ENCODE data around the gene CENPP.

CENPP gene

DNA sequence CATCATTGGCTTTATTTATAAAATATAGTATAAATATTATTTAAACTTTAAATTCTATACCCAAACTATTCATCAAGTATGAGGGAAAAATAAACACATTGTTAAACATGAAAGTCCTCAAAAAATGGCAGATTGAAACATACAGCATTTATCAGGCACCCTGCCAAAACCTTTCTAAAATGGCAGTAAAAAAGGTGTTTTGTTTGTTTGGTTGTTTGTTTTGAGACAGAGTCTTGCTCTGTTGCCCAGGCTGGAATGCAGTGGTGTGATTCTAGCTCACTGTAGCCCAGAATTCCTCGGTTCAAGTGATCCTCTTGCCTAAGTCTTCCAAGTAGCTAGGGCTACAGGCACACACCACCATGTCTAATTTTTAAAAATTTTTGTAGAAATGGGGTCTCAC lies 270.2 kb downstream of the CENPP start:
- DNase-seq (ENCODE audit: low read depth), result no peak
- no peak overlapping the region for H3K4me3 ChIP-seq (ENCODE audit: low read length)
- TF ChIP-seq, protein P1, sequence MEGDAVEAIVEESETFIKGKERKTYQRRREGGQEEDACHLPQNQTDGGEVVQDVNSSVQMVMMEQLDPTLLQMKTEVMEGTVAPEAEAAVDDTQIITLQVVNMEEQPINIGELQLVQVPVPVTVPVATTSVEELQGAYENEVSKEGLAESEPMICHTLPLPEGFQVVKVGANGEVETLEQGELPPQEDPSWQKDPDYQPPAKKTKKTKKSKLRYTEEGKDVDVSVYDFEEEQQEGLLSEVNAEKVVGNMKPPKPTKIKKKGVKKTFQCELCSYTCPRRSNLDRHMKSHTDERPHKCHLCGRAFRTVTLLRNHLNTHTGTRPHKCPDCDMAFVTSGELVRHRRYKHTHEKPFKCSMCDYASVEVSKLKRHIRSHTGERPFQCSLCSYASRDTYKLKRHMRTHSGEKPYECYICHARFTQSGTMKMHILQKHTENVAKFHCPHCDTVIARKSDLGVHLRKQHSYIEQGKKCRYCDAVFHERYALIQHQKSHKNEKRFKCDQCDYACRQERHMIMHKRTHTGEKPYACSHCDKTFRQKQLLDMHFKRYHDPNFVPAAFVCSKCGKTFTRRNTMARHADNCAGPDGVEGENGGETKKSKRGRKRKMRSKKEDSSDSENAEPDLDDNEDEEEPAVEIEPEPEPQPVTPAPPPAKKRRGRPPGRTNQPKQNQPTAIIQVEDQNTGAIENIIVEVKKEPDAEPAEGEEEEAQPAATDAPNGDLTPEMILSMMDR (conservative IDR thresholded peaks at IDR 0.05; ENCODE audit: low read depth, low read length), result no peak

DNA sequence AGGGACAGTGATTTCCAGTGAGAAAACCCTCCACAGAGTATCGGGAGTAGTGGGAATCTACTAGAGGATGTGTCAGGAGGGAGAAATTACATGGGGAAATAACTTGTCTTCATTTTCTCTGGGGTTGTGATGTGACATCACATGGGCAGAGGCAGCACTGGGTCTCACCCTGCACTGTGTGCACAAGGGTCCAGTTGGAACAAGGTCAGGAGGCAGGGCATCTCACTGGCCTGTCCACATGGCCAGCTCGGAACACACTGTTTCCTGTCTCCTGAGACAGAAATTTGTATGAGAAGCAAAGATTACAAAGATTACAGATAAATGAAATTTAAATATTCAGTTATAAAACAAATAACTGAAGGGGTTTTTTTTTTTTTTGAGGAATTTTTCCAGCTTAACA lies 272.6 kb downstream of the CENPP start:
- no peak overlapping the region for H3K4me3 ChIP-seq (ENCODE audit: low read length)
- DNase-seq (ENCODE audit: low read depth), result no peak
- TF ChIP-seq, protein P1 (conservative IDR thresholded peaks at IDR 0.05; ENCODE audit: low read depth, low read length), result no peak

DNA sequence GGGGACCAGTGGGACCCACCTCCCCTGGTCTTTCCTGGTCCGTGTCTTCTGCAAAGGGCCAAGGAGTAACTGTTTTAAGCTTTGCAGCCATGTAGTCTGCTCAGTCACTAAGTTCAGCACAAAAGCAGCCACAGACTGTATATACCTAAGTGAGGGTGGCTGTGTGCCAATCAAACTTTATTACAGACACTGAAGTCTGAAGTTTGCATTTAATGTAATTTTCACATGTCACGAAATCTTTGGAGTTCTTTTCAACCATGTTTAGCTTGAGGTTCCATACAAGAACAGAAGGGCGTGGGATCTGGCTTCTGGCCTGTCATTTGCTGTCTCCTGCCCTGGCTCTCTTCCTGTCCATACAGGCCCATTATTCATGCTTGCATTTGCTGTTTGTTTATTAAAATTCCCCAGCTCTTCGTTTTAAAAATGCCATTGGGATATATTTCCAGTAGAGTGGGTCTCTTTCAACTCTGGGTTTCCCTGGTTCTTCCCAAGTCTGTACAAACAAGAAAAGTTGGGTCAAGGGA lies 274.2 kb downstream of the CENPP start:
- no peak for DNase-seq (ENCODE audit: low read depth)
- TF ChIP-seq, protein P1 (conservative IDR thresholded peaks at IDR 0.05; ENCODE audit: low read depth, low read length), result no peak

DNA sequence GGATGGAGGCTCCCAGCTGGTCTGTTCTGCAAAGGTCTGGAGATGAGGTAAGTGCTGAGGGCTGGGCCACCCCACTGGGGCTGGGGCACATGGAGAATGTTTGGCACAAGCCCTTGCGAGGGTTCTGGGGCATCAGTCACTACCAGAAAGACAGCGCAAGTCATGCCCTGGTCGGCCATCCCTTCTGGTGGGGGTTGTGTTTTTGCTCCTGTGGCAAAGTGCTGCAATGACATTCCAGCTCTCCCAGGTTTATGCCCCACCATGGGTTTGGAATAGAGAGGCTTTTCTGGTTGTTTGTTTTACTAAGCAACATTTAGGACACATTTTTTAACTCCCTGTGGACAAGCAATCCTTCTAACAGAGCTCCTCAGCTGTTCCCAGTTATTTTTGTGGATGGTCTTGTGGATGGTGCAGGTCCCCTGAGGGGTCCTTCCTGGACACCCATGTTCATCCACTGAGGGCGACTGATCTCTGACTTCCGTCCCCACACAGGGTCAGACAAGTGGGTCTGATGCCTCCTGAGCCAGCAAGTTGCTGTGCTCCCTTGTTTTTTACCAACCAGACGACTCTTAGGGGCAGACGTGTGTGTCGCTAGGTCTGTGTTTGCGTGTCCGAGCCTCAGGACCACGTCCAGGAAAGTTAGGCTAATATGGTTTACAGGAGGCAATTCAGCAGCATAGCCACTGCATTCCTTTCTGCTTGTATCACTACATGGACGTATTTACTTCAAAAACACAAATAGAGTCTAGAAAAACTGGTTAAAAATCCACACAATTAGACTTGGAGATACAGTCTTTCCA lies 274.9 kb downstream of the CENPP start:
- TF ChIP-seq, protein P1 (conservative IDR thresholded peaks at IDR 0.05; ENCODE audit: low read depth, low read length), result no peak
- no peak overlapping the region for H3K4me3 ChIP-seq (ENCODE audit: low read length)
- DNase-seq (ENCODE audit: low read depth), result no peak

More for the DNA sequence above, 274.2 kb downstream of the CENPP start:
- H3K4me3 ChIP-seq (ENCODE audit: low read length), result no peak overlapping the region

DNA sequence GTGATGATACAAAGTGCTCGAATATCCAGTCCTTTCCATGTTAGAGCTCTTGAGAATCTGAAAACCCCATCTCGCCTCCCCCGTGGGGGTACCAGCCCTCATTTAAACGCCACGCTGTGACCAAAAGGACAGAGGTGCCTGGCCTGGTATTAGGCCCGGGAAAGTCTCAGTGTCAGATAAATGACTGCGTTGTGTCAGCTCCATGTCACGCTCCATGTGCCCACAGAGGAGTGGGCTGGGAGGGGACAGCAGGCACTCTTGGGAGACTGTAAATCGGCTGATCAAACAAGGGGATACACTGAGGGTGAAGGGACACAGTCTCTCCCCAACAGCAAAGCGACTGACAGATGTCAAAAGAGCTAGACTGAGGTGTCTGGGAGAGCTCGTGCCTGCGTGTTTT lies 275.7 kb downstream of the CENPP start:
- H3K4me3 ChIP-seq (ENCODE audit: low read length), result no peak overlapping the region
- no peak for DNase-seq (ENCODE audit: low read depth)
- TF ChIP-seq, protein P1 (conservative IDR thresholded peaks at IDR 0.05; ENCODE audit: low read depth, low read length), result no peak

DNA sequence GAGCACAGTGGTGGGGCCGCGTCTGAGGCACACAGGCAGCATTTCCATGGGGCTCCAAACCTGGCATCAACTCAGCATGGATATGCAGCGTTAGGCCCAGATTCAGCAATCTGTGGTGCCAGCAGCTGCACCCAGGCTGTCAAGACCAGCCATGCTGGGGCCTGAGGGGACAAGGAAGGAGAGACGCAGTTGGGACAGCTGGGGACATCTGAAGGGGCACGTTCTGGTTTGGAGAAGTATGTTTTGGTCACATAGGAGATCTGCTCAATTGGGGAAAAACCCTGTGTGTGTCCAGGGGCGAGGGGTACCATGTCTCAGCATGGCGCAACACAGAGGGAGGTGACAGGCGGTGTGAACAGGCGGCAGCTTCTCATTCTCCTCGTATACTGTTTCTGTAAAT lies 276.7 kb downstream of the CENPP start:
- TF ChIP-seq, protein P1 (conservative IDR thresholded peaks at IDR 0.05; ENCODE audit: low read depth, low read length), result no peak
- no peak overlapping the region for H3K4me3 ChIP-seq (ENCODE audit: low read length)
- no peak for DNase-seq (ENCODE audit: low read depth)

DNA sequence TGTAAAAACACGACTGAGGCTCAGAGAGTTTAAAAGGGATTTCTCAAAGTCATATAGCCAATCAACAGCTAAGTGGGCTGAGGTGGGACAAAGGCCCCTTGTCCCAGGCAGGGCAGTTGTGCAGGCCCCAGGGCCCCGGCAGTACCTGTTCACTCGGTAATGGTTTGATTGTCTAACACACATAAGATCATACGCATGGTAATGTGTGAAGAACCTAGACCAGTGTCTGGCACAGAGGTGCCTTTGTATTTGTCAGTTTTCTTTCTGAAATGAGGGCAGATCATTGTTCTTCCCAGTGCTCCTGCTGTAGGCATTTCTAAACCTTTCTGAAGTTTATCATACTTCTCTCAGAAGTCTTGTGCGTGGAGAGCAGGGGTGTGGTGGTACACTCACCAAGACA lies 277.3 kb downstream of the CENPP start:
- TF ChIP-seq, protein P1 (conservative IDR thresholded peaks at IDR 0.05; ENCODE audit: low read depth, low read length), result no peak
- H3K4me3 ChIP-seq (ENCODE audit: low read length), result no peak overlapping the region
- DNase-seq (ENCODE audit: low read depth), result no peak

Measured in retinal pigment epithelial cell (primary cell).